Measurements from ENCODE around the gene WFS1.

Gene WFS1

DNA sequence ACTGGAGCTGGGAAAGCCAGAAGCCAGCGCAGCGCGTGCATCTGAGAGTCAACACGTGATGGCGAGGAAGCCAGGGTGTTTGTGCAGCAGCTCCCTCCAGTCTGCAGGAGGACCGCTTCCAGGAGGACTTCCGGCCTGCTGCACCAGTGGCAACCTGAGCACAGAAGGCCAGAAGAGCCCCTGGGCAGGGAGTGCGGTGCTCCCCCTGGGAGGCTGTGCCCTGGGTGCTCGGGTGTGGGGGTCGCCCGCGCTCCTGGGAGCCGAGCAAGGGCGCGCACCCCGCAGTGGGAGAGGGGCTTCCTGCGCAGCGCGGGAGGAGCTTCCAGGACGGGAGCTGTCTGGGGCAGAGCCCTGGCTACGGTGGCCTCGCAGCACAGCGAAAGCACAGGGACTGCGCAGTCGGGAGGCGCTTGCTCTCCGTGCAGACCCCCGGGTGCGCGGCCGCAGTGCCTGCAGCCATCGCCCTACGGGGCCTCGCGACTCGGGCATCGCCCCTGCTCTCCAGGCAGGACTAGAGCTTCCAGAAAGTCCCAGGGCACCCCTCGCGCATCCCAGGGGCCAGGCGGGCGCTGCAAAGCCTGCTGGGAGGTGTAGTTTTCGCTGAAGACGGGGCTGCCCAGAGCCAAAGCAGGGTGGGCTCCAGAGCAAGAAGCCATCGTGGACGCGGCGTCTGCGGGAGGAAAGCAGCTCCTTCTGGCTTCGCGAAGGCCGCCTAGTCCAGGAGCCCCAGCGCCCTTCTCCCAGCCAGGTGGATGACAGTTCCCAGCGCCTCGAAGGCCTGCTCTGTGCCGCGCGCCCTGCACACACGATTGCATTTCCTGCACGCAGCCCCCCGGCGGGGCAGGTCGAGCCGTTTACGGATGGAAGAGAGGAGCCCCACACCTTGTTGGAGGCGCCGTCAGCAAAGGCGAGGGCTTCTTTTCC is 24.1 kb upstream of the WFS1 start:
- TF ChIP-seq CTCF (conservative IDR thresholded peaks at IDR 0.05; ENCODE audit: low read depth, low read length), result peak; percentile 24
- peak overlapping the region; percentile 41 for H3K4me3 ChIP-seq (ENCODE audit: low read length)
- DNase-seq (ENCODE audit: low read depth), result no peak

DNA sequence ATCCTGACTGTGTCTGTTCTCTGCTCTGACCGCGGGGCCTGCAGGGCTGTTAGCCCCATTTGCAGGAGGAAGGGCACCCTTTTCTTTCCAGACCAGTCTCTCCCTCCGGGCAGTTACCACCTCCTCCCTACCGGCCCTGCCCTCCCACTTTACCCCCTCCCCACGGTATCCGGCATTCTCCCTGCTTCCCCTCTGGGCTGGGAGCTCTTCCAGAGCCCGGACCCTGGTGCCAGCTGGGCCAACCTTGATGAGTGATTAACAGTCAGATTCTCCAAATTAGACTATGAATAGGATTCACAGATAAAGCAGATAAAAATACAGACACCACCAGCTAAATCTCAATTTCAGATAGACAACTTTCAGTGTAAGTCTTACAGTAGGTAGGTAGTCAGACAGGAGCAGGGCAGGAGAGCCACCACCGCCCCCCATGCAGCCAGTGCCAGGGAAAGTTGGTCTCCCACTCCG is 23.4 kb upstream of the WFS1 start:
- DNase-seq (ENCODE audit: low read depth), result no peak
- H3K4me3 ChIP-seq (ENCODE audit: low read length), result peak overlapping the region; percentile 41
- no peak for TF ChIP-seq CTCF (conservative IDR thresholded peaks at IDR 0.05; ENCODE audit: low read depth, low read length)

GRCh38 chr4:6248394-6248793 is 21.3 kb upstream of the WFS1 start:
- H3K4me3 ChIP-seq (ENCODE audit: low read length), result no peak overlapping the region
- DNase-seq (ENCODE audit: low read depth), result no peak
- no peak for TF ChIP-seq CTCF (conservative IDR thresholded peaks at IDR 0.05; ENCODE audit: low read depth, low read length)

- no peak for DNase-seq (ENCODE audit: low read depth)
- TF ChIP-seq CTCF (conservative IDR thresholded peaks at IDR 0.05; ENCODE audit: low read depth, low read length), result peak; percentile 73
- H3K4me3 ChIP-seq (ENCODE audit: low read length), result no peak overlapping the region
These were observed 19.2 kb upstream of the WFS1 start for GRCh38 chr4:6250235-6250983.

GRCh38 chr4:6250984-6251295 is 18.7 kb upstream of the WFS1 start:
- H3K4me3 ChIP-seq (ENCODE audit: low read length), result no peak overlapping the region
- no peak for DNase-seq (ENCODE audit: low read depth)
- no peak for TF ChIP-seq CTCF (conservative IDR thresholded peaks at IDR 0.05; ENCODE audit: low read depth, low read length)

DNA sequence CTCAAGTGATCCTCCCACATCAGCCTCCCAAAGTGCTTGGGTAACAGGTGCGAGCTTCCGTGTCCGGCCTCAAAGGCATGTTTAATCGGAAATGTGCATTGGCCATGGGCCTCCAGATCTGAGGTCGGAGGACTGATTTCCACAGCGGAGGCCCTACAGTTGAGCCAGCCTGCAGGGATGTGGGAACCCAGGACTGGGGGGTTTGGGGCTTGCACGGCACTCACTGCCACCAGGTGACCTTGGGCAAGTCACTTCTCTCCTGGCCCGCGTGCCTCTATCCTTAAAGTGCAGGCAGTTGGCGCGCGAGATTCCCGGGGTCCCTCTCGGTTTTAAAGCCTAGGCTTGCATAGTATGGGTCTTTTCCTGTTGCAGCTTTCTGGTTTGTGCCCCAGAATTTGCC is 18.3 kb upstream of the WFS1 start:
- no peak overlapping the region for H3K4me3 ChIP-seq (ENCODE audit: low read length)
- no peak for DNase-seq (ENCODE audit: low read depth)
- TF ChIP-seq CTCF (conservative IDR thresholded peaks at IDR 0.05; ENCODE audit: low read depth, low read length), result no peak

All from retinal pigment epithelial cell (primary cell).